HepG2 (cell line): ENCODE data around the gene HBS1L. TPM values are rescaled to one million over a fixed set of nuclear protein-coding genes. Genes with fewer than 3 reads are reported as not detected.

Experiments used
- ATAC-seq: fragments of 200-7000 bp; cut with Tn5 transposase; 3 replicates; pipeline ENCODE4 v1.9.1; 2020; ENCODE audit warnings: mild to moderate bottlenecking, moderate library complexity
- BruUV-seq: library from RNA; stranded (reverse); fragments of 400-500 nt; replicated peaks from 2 replicates; lab custom pipeline; 2021; lab: Mats Ljungman, UMichigan
- CTCF ChIA-PET: fragments of 300-600 bp; formaldehyde crosslinking; extraction: SDS; loops from one replicate; lab custom pipeline; 2021; ENCODE audit warnings: low total read pairs, inconsistent platforms, low intra/inter-chr PET ratio; lab: Yijun Ruan, JAX
- POLR2A ChIA-PET: fragments of 350-600 bp; sonication (Branson Sonifier 250); formaldehyde crosslinking; loops from one replicate; lab custom pipeline; 2020; ENCODE audit warnings: antibody characterized with exemption, inconsistent platforms; lab: Yijun Ruan, JAX
- DNase-seq: peaks from one replicate; pipeline ENCODE4 v3.0.0-alpha.2; 2015; ENCODE audit warnings: low spot score
- FAIRE-seq: peaks from 3 replicates; lab custom pipeline; 2011; peaks lifted over from hg19 to GRCh38; lab: Jason Lieb, UNC
- H2AFZ ChIP-seq: one replicate; pipeline ENCODE4 v1.6.1; 2011; ENCODE audit warnings: low read length, inconsistent platforms
- H3K27ac ChIP-seq: fragments of 300-600 bp; 3 replicates; pipeline ENCODE4 v1.8.0; 2011; ENCODE audit warnings: mixed run types, mild to moderate bottlenecking, mixed read lengths, low read length, inconsistent platforms; ENCODE audit not compliant: insufficient read depth; ENCODE audit errors: extremely low read length
- H3K27me3 ChIP-seq, 2 experiments: fragments of 200-600 bp in 1 of 2; 2 replicates in 1 of 2; 3 replicates in 1 of 2; pipeline versions ENCODE4 v1.6.0 to v1.8.0; 2011; ENCODE audit warnings: low read length in 2 of 2, mild to moderate bottlenecking in 2 of 2, moderate library complexity in 2 of 2, inconsistent platforms in 1 of 2; ENCODE audit not compliant: insufficient read depth in 2 of 2, control insufficient read depth in 1 of 2
- H3K36me3 ChIP-seq, 2 experiments: fragments of 200-600 bp in 1 of 2; replicated peaks in 1 of 2; 2 replicates in 1 of 2; 3 replicates in 1 of 2; pipeline versions ENCODE4 v1.5.1 to v1.8.0; 2011; ENCODE audit warnings: low read length in 2 of 2, inconsistent platforms in 1 of 2; ENCODE audit not compliant: insufficient read depth in 2 of 2, control insufficient read depth in 1 of 2
- H3K4me1 ChIP-seq: 2 replicates; pipeline ENCODE4 v1.5.1; 2012; ENCODE audit warnings: low read length, inconsistent platforms; ENCODE audit not compliant: insufficient read depth
- H3K4me2 ChIP-seq: 2 replicates; pipeline ENCODE4 v1.6.0; 2011; ENCODE audit warnings: low read depth, low read length, inconsistent platforms
- H3K4me3 ChIP-seq, 3 experiments: fragments of 200-600 bp in 1 of 3; sonication (generic), shearing (Covaris generic) in 1 of 3; replicated peaks in 1 of 3; 2 replicates each; pipeline ENCODE4 v1.5.1; 2011 to 2016; ENCODE audit warnings: low read length in 3 of 3, inconsistent platforms in 2 of 3, low read depth in 2 of 3, mild to moderate bottlenecking in 2 of 3, control low read depth in 1 of 3, mixed read lengths in 1 of 3; ENCODE audit not compliant: insufficient read depth in 1 of 3
- H3K79me2 ChIP-seq: one replicate; pipeline ENCODE4 v1.6.1; 2011; ENCODE audit warnings: low read length, inconsistent platforms; ENCODE audit not compliant: insufficient read depth
- H3K9ac ChIP-seq: 2 replicates; pipeline ENCODE4 v1.6.0; 2011; ENCODE audit warnings: mild to moderate bottlenecking, low read depth, low read length, inconsistent platforms; ENCODE audit not compliant: insufficient read depth
- H3K9me3 ChIP-seq: 2 replicates; pipeline ENCODE4 v1.5.1; 2012; ENCODE audit warnings: mild to moderate bottlenecking, low read length
- H4K20me1 ChIP-seq: 2 replicates; pipeline ENCODE4 v1.6.0; 2011; ENCODE audit warnings: inconsistent platforms, mild to moderate bottlenecking, low read length, moderate library complexity; ENCODE audit not compliant: insufficient read depth
- ARHGAP35 ChIP-seq: sonication (generic); formaldehyde crosslinking; IDR thresholded peaks from 2 replicates; pipeline ENCODE4 v1.9.0; 2022; ENCODE audit warnings: mild to moderate bottlenecking, inconsistent platforms, moderate library complexity, missing genetic modification reagents, borderline replicate concordance
- BORCS8-MEF2B ChIP-seq: sonication (generic); formaldehyde crosslinking; IDR thresholded peaks from 2 replicates; pipeline ENCODE4 v1.8.0; 2022; ENCODE audit warnings: mild to moderate bottlenecking, missing genetic modification reagents
- HNRNPUL1 ChIP-seq: fragments of 200-400 bp; formaldehyde crosslinking; IDR thresholded peaks from 2 replicates; pipeline ENCODE4 v1.6.1; 2017; ENCODE audit warnings: low read depth, mild to moderate bottlenecking, low read length, moderate library complexity
- MZF1 ChIP-seq: sonication (generic); formaldehyde crosslinking; IDR thresholded peaks from 2 replicates; pipeline ENCODE4 v1.8.1; 2023; ENCODE audit warnings: mild to moderate bottlenecking, missing genetic modification reagents, borderline replicate concordance
- NBN ChIP-seq: fragments of 450-650 bp; conservative IDR thresholded peaks from 2 replicates; pipeline ENCODE4 v1.6.1; 2017
- SALL1 ChIP-seq: sonication (generic); formaldehyde crosslinking; IDR thresholded peaks from 2 replicates; pipeline ENCODE4 v1.8.0; 2022; ENCODE audit warnings: mild to moderate bottlenecking, missing genetic modification reagents
- SNAPC5 ChIP-seq: sonication (generic); formaldehyde crosslinking; IDR thresholded peaks from 2 replicates; pipeline ENCODE4 v1.8.1; 2023; ENCODE audit warnings: mild to moderate bottlenecking, missing genetic modification reagents, borderline replicate concordance
- TCF7 ChIP-seq: sonication (generic); IDR thresholded peaks from 2 replicates; pipeline ENCODE4 v1.6.1; 2016; ENCODE audit warnings: antibody characterized with exemption, low read depth
- ZNF33A ChIP-seq: sonication (generic); formaldehyde crosslinking; IDR thresholded peaks from 2 replicates; pipeline ENCODE4 v1.5.1; 2020; ENCODE audit warnings: missing genetic modification reagents, mild to moderate bottlenecking, moderate library complexity, borderline replicate concordance
- ZNF512 ChIP-seq: sonication (generic); formaldehyde crosslinking; IDR thresholded peaks from 2 replicates; pipeline ENCODE4 v1.4.0; 2020; ENCODE audit warnings: mild to moderate bottlenecking, missing genetic modification reagents
- ZNF550 ChIP-seq: sonication (generic); formaldehyde crosslinking; IDR thresholded peaks from 2 replicates; pipeline ENCODE4 v1.4.0; 2020; ENCODE audit warnings: mild to moderate bottlenecking, missing genetic modification reagents, borderline replicate concordance
- ZNF616 ChIP-seq: sonication (generic); formaldehyde crosslinking; IDR thresholded peaks from 2 replicates; pipeline ENCODE4 v1.5.0; 2020; ENCODE audit warnings: low read depth, mild to moderate bottlenecking, missing genetic modification reagents
- WGBS: methylation state at CpG from one replicate; pipeline ENCODE4 v1.1.6; 2017; ENCODE audit warnings: low lambda C conversion rate; 5-methylcytosine and 5-hydroxymethylcytosine counted together
- in situ Hi-C: cut with HindIII; loops from 2 replicates; pipeline ENCODE4 v1.10.0; 2017; ENCODE audit warnings: low pct_unique_long_range_greater_than_20kb; ENCODE audit not compliant: extremely low pct_ligation_motif_present
- intact Hi-C: fragments of 100-400 bp; cut with micrococcal nuclease; formaldehyde crosslinking; loops from one replicate; pipeline ENCODE4 v1.10.0; 2022; ENCODE audit not compliant: unreplicated experiment
- polyA plus RNA-seq, 8 experiments: library from polyadenylated mRNA; depleted of rRNA in 3 of 8; stranded (reverse) in 7 of 8; unstranded in 1 of 8; fragments of >200 nt; fragmentation: Illumina TruSeq in 4 of 8; extraction: Trizol in 4 of 8; gene quantifications; 2 replicates each; pipeline versions ENCODE4 v1.2.1 to v1.2.3, GENCODE V29; 2011 to 2016; ENCODE audit warnings: low read depth in 4 of 8, missing spikeins in 1 of 8, mixed read lengths in 1 of 8; ENCODE audit not compliant: insufficient read depth in 1 of 8
- total RNA-seq, 5 experiments: library from RNA; depleted of rRNA; stranded (reverse); fragments of >200 nt; fragmentation: Illumina TruSeq; extraction: Trizol; gene quantifications; 2 replicates each; pipeline ENCODE4 v1.2.3, GENCODE V29; 2016; ENCODE audit warnings: low read depth in 1 of 5

Gene HBS1L
- total and polyA plus RNA-seq, 2 of the 13 experiments (the other 11 are each of a cell fraction or from before 2014, with no cell fraction given), result 44.1 to 138 TPM

- Histone ChIP-seq H3K79me2 (no peaks in the 10 kb centered on the region), H4K20me1 (no peaks in the 10 kb centered on the region), H3K9me3 (no peaks in the 10 kb centered on the region), H3K27ac (no peak overlapping the region), H3K4me3 (no peak overlapping the region), H3K9ac (no peak overlapping the region), H3K4me1 (peaks cover 9% of the 10 kb centered on the region), H2AFZ (no peak overlapping the region), H3K27me3 (no peaks in the 10 kb centered on the region), H3K4me2 (no peak overlapping the region), H3K36me3 (no peaks in the 10 kb centered on the region)
- ATAC-seq, result no peak
- no TSS peak for BruUV-seq
- ChIA-PET POLR2A (no interaction called here), CTCF (no interaction called here)
- in situ Hi-C loops, result loop anchor here (10.0 kb wide), 1 partner anchor 812 kb away; no protein-coding TSS in a partner anchor
- intact Hi-C loops, result no loop called here
- WGBS, result 83% methylated on average over 5 of the region's 5 CpGs
- no peak for DNase-seq
- no peak for TF ChIP-seq ZNF616 (CRISPR knock-in tag)
- no peak for TF ChIP-seq ARHGAP35
- no peak for TF ChIP-seq NBN
- no peak for TF ChIP-seq SNAPC5 (CRISPR knock-in tag)
- TF ChIP-seq ZNF550 (CRISPR knock-in tag), result no peak
- TF ChIP-seq ZNF512, result no peak
- TF ChIP-seq MZF1 (CRISPR knock-in tag), result no peak
- no peak for TF ChIP-seq SALL1 (CRISPR knock-in tag)
- TF ChIP-seq BORCS8-MEF2B (CRISPR knock-in tag), result no peak
- TF ChIP-seq ZNF33A (CRISPR knock-in tag), result no peak
- no peak for TF ChIP-seq TCF7
- TF ChIP-seq HNRNPUL1, result no peak
- FAIRE-seq, result no peak
These were observed 117.7 kb downstream of the HBS1L start for GRCh38 chr6:134936931-134937330.
